ENCODE results near the gene CLEC5A.
"Not testable (repeated sequence)": the region's sequence is repeated elsewhere in the genome, so short reads cannot be mapped to it uniquely, and the experiment has no call there.

Gene CLEC5A

GRCh38 chr7:141946796-141947195 is at the start of gene CLEC5A:
Gene CLEC5A (minus strand): TSS chr7:141946974. CDS start chr7:141946292, 682 bp downstream.
- DNase-seq = no peak

DNA sequence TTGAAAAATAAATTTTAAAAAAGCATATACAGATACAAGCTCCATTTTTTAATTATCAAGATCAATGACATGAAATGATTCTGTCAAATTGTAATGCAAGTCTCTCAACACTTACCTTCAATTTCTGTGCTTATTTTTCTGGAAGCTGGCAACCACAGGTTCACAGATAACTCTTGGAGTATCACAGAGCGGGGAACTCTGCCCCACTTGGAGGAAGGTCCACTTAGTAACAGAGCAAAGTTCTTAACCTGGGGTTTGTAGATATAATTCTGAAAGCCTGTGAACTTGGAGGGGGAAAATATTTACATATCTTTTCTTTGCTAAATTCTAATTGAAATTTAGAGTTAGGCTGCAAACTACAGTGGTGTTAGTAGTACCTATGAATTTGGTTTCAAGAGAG is 46.6 kb upstream of the CLEC5A start:
- no peak for DNase-seq

DNA sequence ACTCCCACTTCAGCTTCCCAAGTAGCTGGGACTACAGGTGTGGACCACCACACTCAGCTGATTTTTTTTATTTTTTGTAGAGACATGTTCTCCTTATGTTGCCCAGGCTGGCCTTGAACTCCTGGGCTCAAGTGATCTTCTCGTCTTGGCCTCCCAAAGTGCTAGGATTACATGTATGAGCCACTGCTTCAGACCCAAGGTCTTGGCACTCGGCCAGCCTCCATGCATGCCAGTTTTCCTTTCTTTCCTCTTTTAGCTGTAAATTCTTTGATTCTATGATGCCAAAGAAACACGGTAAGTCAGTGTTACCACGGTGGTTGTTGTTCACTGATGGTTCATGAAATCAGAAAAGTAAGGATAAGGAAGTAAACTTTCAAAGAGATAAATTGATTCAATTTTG is 45.9 kb upstream of the CLEC5A start:
- no peak for DNase-seq

DNA sequence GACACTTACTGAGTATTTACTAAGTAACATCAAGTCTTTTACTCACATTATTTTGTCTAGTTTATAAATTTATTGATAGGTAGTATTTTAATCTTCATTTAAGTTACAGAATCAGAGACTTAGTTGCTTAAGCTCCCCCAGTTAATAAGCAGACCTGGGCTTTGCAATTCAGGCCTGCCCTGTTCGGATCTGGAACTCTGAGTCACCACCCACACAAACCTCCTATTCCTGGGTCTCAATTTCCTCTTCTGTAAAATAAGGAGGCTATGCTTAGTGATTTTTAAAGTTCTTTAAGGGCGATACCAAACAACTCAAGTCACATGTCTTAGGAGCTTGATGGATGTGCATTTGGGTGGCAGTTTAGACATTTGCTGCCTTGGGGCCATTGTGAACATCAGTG is 45.4 kb upstream of the CLEC5A start:
- DNase-seq = no peak

DNA sequence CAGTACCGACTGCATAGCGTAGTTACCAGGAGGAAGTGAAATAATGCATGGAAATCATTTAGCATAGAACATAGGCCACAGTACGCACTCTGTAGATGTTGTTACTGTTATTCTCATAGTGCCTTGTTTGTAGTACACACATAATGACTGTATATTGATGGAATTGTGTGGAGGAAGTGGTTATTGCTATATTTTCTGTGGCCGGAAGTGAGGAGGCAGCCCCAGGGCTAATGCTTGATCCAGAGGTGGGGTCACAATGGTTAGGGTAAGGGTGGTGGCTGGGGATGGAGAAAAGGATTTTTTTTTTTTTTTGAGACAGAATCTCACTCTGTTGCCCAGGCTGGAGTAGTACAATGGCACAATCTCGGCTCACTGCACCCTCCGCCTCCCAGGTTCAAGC is 44.4 kb upstream of the CLEC5A start:
- DNase-seq = no peak

- no peak for DNase-seq
Measured at GRCh38 chr7:141990011-141990725, 43.4 kb upstream of the CLEC5A start.

DNA sequence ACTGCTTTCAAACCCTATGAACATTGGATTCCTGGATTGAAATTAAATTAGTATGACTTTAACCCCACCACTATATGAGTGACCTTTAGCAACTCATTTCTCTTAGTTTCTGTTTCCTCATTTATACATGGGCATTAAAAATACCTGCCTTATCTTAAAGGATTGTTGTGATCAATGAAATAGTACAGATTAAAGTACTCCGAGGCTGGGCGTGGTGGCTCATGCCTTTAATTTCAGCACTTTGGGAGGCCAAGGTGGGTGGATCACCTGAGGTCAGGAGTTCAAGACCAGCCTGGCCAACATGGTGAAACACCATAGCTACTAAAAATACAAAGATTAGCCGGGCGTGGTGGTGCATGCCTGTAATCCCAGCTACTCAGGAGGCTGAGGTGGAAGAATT is 41.0 kb upstream of the CLEC5A start:
- not testable (repeated sequence) for DNase-seq

- no peak for DNase-seq
Measured at GRCh38 chr7:141986923-141987322, 40.1 kb upstream of the CLEC5A start.

- not testable (repeated sequence) for DNase-seq
Measured at GRCh38 chr7:141985926-141986325, 39.2 kb upstream of the CLEC5A start.

DNA sequence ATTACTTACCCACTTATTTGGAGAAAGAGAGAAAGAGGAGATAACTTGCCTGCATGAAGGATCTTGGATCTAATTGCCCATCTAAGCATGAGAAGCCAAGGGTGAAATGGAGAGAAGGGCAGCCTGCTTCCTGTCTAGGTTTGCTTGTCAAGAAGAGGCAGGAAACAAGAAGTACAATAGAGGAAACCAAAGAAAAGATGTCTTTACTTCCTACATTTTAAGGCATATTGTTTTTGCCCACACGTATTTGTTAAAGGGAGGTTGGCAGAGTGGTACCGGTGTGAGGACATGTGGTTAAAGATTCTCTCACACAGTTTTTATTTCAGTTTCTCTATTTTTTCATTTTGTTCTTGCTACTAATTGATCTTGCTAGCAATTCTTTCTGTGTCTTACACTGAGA is 32.8 kb upstream of the CLEC5A start:
- no peak for DNase-seq

DNA sequence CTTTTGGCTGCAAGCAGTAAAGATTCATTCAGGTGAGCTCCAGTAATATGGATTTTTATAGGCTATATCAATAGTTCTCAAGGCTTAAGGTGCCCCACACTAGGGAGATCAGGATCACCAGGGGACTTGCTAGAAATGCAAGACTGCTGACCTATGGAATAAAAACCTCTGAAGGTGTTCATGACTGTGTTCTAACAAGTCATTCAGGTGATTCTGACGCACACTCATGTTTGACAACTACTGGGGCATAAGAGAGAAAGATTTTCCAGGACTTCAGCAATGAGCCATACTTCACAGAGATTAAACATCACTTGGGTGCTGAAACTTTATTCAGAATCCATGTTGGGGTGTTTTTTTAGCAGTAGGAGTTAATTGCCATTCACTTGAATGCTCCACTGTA is 31.6 kb upstream of the CLEC5A start:
- DNase-seq = no peak

DNA sequence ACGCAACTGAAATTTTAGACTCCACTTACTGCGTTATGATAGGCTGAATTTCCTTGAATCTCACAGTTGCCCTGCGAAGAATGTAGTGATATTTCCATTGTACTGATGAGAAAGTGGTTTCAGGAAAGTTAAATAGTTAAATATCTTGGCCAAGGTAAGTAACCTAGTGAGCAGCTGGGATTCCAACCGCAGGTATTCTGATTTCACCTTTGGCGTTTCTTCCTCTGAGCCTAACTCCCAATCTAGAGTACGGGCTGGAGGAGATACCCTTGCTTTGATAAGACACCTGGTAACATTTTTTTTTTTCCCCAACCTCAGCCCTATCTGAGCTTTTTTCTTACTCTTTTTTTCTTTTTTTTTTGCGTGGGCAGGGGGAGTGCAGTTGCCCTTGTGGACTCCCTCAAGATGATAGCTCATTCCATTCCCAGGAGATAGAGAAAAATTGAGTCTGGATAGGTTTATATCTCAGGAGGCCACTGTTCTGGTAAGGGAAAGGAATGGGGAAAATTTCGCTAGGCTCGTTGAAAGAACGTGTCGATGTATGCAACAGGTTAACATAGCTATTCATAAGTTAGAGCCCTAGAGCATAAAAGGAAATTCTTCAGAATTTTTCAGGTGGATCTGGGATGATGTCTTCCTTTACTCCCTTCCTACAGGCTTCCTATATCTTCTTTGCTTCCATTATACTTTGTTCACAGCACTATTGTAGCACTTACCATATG is 29.9 kb upstream of the CLEC5A start:
- no peak for DNase-seq

DNA sequence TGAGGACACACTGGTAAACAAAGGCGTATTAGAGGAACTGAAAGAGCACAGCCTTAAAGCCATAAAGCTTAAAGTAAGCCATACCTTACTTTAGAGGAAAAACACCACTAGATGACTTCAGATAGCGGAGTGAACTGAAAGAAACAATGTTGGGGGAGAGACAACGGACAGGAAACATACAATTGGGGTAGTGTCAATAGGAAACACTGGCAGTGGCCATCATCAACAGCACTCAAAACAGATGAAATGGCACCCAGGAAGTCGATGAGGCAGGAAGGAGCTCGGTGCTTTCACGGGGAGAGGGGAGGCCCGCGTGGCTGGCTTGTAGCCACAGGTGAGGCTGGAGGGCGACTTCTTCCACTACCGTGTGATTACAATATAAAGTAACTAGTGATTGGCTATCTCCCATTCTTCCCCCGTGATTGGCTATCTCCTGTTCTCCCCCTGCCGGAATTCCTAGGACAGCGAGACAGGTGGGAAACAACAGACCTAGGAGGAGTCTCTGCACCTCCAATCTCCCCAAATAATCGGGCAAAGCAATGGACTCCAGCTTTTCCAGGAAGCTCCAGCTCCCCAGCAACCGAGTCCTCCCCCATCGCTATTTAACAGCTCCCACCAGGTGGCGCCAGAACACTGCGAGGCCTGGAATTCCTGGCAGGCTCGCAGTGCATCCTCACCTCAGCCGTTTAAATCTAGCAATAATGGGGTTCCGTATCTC is 29.2 kb upstream of the CLEC5A start:
- peak; percentile 74 for DNase-seq

DNA sequence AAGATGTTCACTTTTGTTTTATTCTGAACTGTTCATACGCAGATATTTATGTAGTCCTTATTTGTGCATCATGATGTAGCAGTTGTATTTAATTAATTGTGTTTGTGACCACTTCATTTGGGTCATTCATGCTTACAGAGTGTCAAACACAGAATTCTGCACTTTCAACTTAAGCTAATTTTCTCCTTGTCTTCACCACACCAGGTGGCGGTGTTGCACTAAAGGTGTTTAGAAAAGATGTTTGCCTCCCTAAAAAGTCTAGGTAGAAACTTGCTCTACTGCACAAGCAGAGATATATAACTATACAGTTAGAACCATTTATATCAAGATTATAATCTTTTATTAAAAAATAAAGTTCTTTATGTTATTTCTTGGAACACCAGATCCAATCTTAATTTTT is 28.1 kb upstream of the CLEC5A start:
- DNase-seq = no peak

- no peak for DNase-seq
Measured at GRCh38 chr7:141973673-141974072, 26.9 kb upstream of the CLEC5A start, which contains the start of gene TAS2R38. Gene TAS2R38 (minus strand): TSS chr7:141973773. CDS start chr7:141973689, 84 bp downstream.

DNA sequence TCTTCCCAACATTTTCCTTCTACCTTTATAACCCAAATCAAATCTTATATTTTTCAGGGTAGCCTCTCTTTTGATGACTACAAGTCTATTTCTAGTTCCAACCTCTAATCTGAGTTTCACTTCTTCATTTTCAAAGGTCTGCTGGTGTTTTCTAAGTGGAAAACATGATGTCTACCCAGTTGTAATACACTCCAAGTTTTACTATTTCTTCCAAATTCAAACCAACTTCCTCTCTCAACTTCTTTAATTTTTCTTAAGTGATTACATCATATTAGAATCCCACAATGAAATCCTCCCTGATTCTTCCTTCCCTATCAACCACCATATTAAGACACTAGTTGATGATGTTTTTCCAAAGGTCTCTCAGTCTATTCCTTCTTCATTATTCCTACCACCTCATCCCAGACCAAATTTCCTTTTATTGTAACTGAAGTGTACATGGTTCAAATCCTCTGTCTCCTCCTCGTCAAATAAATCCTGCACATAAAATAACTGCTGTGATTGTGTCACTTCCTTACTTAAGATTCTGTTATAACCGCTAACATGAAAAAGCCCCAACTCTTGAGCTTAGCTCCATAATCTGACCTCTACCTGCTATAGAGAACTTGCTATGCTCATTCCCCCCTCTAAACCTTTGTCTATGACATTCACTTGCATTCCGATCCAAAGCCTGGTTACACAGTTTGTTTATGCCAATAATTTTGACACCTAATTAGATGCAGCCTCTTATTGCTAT is 14.1 kb upstream of the CLEC5A start:
- DNase-seq = no peak

DNA sequence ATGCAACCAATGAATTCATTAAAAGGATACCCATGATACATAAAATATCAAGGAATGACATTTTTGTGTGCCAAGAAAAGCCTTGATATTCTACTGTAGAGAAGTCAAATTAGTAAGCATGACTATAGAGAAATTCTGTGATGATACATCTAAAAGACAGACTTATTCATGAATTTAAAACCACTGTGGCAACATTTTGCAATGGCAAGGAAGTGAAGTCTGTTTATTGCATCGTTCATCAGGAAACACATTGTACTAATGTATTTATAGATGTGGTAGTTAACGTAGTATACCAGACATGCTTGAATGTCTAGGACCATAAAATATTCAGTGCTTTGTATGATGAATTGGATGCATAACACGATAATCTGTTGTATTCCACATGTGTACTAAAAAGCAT is 9.3 kb upstream of the CLEC5A start:
- no peak for DNase-seq

DNA sequence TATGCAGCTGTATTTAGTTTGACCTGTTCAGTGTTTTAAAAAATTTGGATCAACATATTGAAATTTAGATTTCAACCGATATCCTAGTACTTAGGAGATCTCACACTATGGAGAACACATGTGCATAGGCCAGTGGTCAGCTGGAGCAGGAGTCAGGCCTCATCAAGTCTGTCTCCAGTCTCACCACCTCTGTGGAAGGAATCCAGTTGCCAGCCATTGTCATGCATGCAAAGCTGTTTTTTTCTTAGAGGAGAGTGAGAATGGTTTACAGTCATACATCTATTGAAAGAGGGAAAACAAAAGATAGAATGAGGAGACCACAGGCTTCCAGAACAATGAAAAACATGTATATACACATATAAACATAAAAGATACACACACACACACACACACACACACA is 7.6 kb upstream of the CLEC5A start:
- no peak for DNase-seq

DNA sequence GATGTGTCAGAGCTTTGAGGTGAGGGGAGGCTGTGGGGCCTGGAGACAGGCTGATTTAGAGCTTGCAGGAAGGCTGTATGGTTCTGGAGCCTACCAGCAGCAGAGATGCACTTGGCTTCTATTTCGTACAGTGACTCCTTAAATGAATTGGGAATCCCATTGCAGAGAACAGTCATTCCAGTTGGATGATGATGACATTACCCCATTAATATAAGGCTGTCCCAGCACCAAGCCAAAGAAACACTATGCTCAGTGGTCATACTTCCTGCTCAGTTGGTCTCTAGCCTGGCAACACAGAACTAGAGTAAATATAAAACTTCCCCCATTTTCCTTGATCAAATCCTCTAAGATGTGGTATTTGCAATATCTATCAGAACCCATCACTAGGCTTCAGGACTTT is 5.7 kb upstream of the CLEC5A start:
- no peak for DNase-seq

GRCh38 chr7:141950806-141951205 is 4.0 kb upstream of the CLEC5A start:
- DNase-seq = no peak

DNA sequence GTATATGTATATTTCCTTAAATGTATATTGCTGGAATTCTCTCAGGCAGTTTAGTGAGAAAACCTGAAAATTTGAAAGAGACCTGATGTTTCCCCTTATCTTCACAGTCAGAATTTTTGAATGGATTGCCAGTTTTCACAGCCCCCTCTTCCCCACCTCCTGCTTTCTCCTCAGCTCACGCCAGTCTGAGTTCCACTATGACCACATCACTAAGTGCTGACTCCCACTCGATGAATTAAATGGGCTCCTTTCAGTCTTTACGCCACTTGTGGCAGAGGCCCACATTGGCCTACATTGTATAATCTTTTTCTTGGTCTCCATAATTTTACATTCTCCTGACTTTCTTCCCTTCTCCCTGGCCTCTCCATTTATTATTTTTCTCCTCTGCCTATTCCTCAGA is 3.1 kb upstream of the CLEC5A start:
- no peak for DNase-seq

DNA sequence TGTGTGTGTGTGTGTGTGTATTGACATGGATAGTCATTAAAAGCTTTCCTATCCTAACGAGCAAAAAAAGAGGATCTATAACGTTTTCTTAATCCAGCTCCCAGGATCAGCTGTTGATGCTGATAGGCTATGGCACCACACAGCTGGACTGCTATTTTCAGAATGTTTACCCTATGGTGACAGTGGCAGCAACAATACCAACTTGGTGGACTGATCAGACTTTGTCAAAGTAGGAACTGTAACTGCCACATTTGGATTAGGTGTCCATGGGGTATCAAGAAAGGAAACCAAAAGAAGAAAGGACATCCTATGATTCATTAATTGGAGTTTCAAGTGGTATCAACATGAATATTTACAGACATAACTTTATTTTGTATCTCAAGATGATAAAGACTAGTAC is 2.7 kb upstream of the CLEC5A start:
- DNase-seq = no peak

- DNase-seq = no peak
Measured at GRCh38 chr7:141949021-141949420, 2.2 kb upstream of the CLEC5A start.
